ENCODE data around the gene CAMK4.
A peak's percentile ranks its signal among the peaks of the same experiment; 100 is the strongest.

CAMK4 gene

DNA sequence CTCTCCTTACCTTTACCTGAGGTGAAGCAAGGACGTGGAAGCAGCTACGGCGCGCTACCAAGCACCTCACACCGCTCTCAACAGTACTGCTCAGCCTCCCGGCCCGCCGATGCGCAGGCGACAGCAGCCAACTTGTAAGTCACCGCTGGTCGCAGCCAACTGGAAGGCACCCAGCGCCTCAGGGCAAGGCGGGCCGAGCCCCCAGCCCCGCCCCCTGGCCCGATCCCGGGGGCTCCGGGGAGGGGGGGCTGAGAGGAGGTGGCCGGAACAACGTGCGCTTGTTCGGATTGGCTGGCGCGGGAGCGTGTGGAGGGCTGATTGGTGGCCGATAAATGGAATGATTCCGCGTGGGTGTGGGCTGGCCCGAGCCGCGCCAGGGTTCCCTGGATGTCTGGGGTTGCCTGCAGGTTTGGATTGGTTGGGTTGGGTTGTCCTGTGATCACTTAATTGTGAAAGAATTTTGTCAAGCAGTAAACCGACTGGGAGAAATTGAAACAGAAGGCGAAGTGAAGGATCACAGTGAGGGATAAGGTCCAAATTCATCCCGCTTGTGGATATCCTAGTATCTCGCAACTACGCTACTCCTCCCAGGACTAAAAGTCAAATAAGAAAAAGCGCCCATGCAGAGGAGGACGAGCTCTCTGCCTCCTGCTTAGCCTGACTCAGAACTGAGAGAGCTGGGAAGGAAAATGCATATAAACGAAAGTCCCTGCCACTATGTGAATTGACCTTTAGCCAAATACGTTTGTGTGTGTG lies 288.4 kb downstream of the CAMK4 start, which contains the start of gene STARD4 (continued):
- TF ChIP-seq ZNF843 (tag by site-specific recombination; IDR thresholded peaks at IDR 0.05) = peak; percentile 59
- peak; percentile 7; the same call in 1 of the 2 replicates for TF ChIP-seq ZNF10 (tag by site-specific recombination; IDR thresholded peaks at IDR 0.05)
- no peak for TF ChIP-seq TCF7L2 (IDR thresholded peaks at IDR 0.05; ENCODE audit: borderline replicate concordance, low read depth, low read length)
- no peak for TF ChIP-seq ZNF416 (tag by site-specific recombination; IDR thresholded peaks at IDR 0.05)
- TF ChIP-seq ZNF768 (tag by site-specific recombination; IDR thresholded peaks at IDR 0.05) = no peak
- no peak for TF ChIP-seq HOXC10 (CRISPR knock-in tag; IDR thresholded peaks at IDR 0.05)
- peak; percentile 37 for TF ChIP-seq ZNF24 (tag by site-specific recombination; IDR thresholded peaks at IDR 0.05)

- Histone ChIP-seq H3K27ac (ENCODE audit: extremely low read depth, low read depth, low read length) (peak overlapping the region; percentile 98), H3K4me3 (ENCODE audit: low read depth, low read length) (peak overlapping the region; percentile 95), H3K4me1 (ENCODE audit: control insufficient read depth, insufficient read depth, low read length) (peaks cover 22% of the 10 kb centered on the region), H3K9me3 (ENCODE audit: control insufficient read depth, insufficient read depth, low read depth, low read length) (no peaks in the 10 kb centered on the region), H3K36me3 (ENCODE audit: control insufficient read depth in 2 of 2, insufficient read depth in 1 of 2, low read length in 2 of 2) (no peaks in the 10 kb centered on the region)
- ChIA-PET POLR2A (interaction anchor here (1.5 kb wide), 1 partner anchor 647 kb away, joined by 5 read pairs; no protein-coding TSS in a partner anchor), CTCF (interaction anchor here (3.0 kb wide), 1 partner anchor 18 kb away, joined by 13 read pairs; no protein-coding TSS in a partner anchor)
- TF ChIP-seq ZNF324 (tag by site-specific recombination; IDR thresholded peaks at IDR 0.05) (no peak), ZNF843 (tag by site-specific recombination; IDR thresholded peaks at IDR 0.05) (peak; percentile 42; the same call in 1 of the 2 replicates), ZNF121 (tag by site-specific recombination; IDR thresholded peaks at IDR 0.05) (no peak), ZNF350 (tag by site-specific recombination; IDR thresholded peaks at IDR 0.05) (no peak), ZNF76 (tag by site-specific recombination; IDR thresholded peaks at IDR 0.05; ENCODE audit: borderline replicate concordance, low read depth) (0 out of 2 replicates have a peak, but pooled peaks have one; percentile 37), ZNF580 (tag by site-specific recombination; IDR thresholded peaks at IDR 0.05) (0 out of 2 replicates have a peak, but pooled peaks have one; percentile 24), ZFHX2 (tag by site-specific recombination; conservative IDR thresholded peaks at IDR 0.05) (peak; percentile 99), AEBP2 (tag by site-specific recombination; IDR thresholded peaks at IDR 0.05; ENCODE audit: borderline replicate concordance) (no peak), EGR2 (tag by site-specific recombination; IDR thresholded peaks at IDR 0.05; ENCODE audit: low read depth) (peak; percentile 99), ZNF292 (tag by site-specific recombination; IDR thresholded peaks at IDR 0.05; ENCODE audit: borderline replicate concordance, low read depth) (no peak), ZNF776 (tag by site-specific recombination; IDR thresholded peaks at IDR 0.05; ENCODE audit: borderline replicate concordance) (no peak), ZBTB7A (tag by site-specific recombination; IDR thresholded peaks at IDR 0.05; ENCODE audit: low read depth) (no peak), PBX3 (CRISPR knock-in tag; IDR thresholded peaks at IDR 0.05) (no peak), ZXDB (tag by site-specific recombination; IDR thresholded peaks at IDR 0.05) (no peak), SCRT1 (tag by site-specific recombination; IDR thresholded peaks at IDR 0.05; ENCODE audit: borderline replicate concordance) (no peak)
- TF ChIP-seq, protein P1, sequence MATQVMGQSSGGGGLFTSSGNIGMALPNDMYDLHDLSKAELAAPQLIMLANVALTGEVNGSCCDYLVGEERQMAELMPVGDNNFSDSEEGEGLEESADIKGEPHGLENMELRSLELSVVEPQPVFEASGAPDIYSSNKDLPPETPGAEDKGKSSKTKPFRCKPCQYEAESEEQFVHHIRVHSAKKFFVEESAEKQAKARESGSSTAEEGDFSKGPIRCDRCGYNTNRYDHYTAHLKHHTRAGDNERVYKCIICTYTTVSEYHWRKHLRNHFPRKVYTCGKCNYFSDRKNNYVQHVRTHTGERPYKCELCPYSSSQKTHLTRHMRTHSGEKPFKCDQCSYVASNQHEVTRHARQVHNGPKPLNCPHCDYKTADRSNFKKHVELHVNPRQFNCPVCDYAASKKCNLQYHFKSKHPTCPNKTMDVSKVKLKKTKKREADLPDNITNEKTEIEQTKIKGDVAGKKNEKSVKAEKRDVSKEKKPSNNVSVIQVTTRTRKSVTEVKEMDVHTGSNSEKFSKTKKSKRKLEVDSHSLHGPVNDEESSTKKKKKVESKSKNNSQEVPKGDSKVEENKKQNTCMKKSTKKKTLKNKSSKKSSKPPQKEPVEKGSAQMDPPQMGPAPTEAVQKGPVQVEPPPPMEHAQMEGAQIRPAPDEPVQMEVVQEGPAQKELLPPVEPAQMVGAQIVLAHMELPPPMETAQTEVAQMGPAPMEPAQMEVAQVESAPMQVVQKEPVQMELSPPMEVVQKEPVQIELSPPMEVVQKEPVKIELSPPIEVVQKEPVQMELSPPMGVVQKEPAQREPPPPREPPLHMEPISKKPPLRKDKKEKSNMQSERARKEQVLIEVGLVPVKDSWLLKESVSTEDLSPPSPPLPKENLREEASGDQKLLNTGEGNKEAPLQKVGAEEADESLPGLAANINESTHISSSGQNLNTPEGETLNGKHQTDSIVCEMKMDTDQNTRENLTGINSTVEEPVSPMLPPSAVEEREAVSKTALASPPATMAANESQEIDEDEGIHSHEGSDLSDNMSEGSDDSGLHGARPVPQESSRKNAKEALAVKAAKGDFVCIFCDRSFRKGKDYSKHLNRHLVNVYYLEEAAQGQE (tag by site-specific recombination; IDR thresholded peaks at IDR 0.05) = 0 out of 2 replicates have a peak, but pooled peaks have one; percentile 16
- TF ChIP-seq, protein P2, sequence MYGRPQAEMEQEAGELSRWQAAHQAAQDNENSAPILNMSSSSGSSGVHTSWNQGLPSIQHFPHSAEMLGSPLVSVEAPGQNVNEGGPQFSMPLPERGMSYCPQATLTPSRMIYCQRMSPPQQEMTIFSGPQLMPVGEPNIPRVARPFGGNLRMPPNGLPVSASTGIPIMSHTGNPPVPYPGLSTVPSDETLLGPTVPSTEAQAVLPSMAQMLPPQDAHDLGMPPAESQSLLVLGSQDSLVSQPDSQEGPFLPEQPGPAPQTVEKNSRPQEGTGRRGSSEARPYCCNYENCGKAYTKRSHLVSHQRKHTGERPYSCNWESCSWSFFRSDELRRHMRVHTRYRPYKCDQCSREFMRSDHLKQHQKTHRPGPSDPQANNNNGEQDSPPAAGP (tag by site-specific recombination; IDR thresholded peaks at IDR 0.05) = no peak
- TF ChIP-seq, protein P3, sequence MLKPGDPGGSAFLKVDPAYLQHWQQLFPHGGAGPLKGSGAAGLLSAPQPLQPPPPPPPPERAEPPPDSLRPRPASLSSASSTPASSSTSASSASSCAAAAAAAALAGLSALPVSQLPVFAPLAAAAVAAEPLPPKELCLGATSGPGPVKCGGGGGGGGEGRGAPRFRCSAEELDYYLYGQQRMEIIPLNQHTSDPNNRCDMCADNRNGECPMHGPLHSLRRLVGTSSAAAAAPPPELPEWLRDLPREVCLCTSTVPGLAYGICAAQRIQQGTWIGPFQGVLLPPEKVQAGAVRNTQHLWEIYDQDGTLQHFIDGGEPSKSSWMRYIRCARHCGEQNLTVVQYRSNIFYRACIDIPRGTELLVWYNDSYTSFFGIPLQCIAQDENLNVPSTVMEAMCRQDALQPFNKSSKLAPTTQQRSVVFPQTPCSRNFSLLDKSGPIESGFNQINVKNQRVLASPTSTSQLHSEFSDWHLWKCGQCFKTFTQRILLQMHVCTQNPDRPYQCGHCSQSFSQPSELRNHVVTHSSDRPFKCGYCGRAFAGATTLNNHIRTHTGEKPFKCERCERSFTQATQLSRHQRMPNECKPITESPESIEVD (tag by site-specific recombination; IDR thresholded peaks at IDR 0.05) = no peak
- TF ChIP-seq, protein P4, sequence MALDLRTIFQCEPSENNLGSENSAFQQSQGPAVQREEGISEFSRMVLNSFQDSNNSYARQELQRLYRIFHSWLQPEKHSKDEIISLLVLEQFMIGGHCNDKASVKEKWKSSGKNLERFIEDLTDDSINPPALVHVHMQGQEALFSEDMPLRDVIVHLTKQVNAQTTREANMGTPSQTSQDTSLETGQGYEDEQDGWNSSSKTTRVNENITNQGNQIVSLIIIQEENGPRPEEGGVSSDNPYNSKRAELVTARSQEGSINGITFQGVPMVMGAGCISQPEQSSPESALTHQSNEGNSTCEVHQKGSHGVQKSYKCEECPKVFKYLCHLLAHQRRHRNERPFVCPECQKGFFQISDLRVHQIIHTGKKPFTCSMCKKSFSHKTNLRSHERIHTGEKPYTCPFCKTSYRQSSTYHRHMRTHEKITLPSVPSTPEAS (tag by site-specific recombination; IDR thresholded peaks at IDR 0.05) = 0 out of 2 replicates have a peak, but pooled peaks have one; percentile 51
Measured at GRCh38 chr5:111513131-111513520, 288.9 kb downstream of the CAMK4 start.

Data from HEK293 (cell line).